Measurements from ENCODE around the gene APBB1IP.
"Not testable (repeated sequence)": the region's sequence is repeated elsewhere in the genome, so short reads cannot be mapped to it uniquely, and the experiment has no call there.

The APBB1IP gene

GRCh38 chr10:26441491-26442214, 3.5 kb downstream of the APBB1IP start:
- DNase-seq: no peak

DNA sequence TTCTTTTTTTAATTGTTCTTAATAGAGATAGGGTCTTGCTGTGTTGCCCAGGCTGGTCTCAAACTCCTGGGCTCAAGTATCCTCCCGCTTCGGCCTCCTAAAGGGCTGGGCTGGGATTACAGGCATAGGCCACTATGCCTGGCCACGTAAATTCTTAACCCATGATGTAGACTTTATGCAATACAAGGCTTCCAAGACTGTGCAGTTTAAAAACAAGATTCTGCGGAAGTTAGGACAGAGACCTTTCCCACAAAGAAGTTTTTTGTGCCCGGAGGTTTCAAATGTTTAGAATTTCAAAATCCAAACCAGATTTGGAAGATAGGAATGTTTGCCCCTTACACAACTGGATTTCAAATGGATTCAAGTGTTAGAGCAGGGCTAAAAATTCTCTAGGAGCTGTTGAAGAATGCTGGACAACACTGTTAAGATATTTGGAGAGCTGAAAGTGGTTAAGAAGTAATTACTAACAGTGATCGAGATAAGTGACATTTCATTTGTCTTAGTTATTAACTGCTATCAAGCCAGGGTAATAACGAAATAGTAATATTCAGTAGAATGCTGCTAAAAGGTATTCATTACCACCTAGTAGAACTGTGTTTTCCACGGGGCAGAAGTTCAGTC, 7.4 kb downstream of the APBB1IP start:
- no peak for DNase-seq

DNA sequence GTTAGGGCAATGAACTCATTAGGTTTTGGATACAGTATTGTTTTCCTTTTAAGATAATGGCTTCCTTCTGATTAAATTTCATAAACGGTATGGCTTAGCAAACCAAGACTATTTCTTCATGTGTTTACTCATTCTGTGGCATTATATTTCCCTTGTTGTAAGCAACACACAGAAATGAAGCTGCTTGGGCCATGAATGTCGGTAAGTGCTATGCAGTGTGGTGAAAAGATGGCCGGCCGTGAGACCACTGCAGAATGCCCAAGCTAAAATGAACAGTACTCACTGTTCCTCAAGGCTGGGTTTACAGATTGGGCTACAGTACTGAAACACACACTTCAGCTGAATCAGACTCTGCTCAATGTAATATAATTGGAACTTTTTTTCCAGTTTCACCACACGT, 8.1 kb downstream of the APBB1IP start:
- DNase-seq: no peak

DNA sequence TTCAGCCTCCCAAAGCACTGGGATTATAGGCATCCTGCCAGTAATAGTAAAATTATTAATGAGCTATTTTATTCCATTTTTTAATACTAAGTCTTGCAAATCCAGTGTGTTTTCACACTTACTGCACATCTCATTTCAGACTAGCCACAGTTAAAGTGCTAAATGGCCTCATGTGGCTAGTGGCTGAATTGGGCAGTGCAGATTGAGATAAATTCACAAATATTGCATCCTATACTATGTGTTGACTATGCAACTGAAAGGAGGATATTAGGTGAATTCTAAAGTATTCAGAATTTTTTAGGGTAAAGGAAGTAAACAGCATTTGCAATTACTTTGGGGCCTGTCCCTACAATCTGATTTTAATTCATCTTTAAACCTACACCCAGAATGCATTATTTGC, 10.2 kb downstream of the APBB1IP start:
- no peak for DNase-seq

DNA sequence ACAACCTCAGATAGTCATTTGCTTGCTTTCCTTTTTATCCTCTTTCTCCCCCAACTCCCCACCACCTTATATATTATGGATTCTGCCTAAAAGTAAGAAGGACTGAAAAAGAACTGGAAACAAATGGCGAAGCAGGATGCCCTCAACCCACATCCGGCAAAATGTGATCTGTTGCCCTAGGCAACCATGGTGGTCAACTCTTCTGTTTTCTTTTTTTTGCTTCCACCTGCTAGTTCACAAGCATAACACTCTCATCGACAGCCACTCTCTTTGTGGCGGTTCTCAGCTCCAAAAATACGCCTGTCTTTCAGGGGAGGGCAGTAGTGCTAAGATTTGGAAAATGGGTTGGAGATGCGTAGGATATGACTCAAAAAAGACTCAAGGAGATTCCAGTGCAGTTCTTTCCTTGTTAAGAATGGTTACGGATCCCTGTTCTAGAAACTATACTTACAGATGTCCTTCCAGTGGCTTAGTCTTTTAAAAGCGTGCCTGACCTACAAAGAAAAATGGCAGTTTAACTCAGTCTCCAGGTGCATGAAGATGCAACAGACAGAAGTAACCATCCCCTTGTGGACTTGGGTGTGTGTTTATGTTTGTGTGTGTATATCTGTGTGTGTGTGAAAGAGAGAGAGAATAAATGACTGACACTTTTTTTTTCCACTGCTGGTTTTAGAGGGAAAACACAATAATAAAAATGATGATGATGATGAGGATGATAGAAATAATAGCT, 10.7 kb downstream of the APBB1IP start:
- no peak for DNase-seq

DNA sequence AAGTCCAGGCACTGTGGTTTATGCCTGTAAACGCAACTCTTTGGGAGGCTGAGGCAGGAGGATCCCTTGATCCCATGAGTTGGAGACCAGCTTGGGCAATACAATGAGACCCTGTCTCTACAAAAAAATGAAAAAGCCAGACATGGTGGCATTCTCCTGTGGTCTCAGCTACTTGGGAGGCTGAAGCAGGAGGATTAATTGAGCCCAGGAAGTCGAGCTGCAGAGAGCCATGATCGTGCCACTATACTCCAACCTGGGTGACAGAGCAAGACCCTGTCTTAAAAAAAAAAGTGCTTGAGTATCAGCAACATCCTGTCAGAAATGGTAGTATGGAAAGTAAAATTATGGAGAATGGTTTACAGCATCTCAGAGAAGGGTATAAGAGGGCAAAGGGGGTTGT, 11.6 kb downstream of the APBB1IP start:
- no peak for DNase-seq

GRCh38 chr10:26451903-26452302, 13.8 kb downstream of the APBB1IP start:
- DNase-seq: no peak

DNA sequence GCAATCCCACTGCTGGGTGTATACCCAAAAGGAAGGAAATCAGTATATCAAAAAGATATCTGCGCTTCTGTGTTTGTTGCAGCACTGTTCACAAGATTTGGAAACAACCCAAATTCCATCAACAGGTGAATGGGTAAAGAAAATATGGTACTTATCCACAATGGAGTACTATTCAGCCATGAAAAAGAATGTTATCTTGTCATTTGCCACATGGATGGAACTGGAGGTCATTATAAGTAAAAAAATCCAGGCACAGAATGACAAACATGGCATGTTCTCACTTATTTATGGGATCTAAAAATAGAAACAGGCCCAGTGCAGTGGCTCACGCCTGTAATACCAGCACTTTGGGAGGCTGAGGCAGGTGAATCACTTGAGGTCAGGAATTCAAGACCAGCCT, 15.7 kb downstream of the APBB1IP start:
- DNase-seq: no peak

DNA sequence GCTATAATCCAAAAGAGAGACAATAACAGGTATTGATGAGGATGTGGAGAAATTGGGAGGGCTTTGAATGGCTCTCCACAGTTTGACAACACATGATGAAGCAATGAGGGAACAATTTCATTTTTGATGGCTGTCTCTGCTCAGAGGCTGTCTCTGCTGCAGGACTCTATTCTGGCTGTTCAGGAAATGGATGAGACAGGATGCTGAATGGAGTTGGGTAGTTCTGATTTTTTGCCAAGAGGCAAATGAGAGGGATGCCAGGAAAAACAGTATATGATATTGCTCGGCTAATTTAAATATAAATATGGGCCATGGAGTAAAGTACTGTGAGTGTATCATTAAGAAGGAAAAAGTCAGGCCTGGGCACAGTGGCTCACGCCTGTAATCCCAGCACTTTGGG, 16.8 kb downstream of the APBB1IP start:
- no peak for DNase-seq

DNA sequence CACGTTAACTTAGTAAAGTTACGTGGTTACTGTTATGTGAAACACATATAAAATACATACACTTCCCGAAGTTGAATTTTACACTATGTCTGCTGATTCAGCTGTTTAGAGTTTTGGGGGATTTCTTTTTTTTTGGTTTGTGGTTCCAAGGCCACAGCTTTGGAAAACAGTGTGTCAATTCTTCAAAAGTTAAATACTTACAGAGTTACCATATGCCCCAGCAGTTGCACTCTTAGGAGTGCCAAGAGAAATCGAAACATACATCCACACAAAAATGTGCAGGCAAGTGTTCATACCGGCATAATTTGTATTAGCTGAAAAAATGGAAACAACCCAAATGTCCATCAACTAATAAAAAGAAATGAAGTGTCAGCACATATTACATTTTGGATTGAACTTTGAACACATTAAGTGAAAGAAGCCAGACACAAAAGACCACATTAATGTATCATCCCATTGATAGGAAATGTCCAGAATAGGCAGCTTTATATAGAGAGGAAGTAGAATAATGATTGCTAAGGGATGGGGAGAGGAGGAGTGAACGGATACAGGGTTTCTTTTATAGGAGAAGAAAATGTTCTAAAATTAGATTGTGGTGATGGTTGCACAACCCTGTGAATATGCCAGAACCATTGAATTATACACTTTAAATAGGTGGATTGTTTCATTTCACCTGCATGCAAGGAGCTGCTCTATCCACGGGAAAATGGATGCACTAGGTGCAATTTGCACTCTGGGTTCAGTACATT, 17.6 kb downstream of the APBB1IP start:
- DNase-seq: no peak

- no peak for DNase-seq
Measured at GRCh38 chr10:26457088-26457487, 18.9 kb downstream of the APBB1IP start.

- no peak for DNase-seq
Measured at GRCh38 chr10:26460736-26461135, 22.6 kb downstream of the APBB1IP start.

GRCh38 chr10:26463986-26464385, 25.8 kb downstream of the APBB1IP start:
- no peak for DNase-seq

DNA sequence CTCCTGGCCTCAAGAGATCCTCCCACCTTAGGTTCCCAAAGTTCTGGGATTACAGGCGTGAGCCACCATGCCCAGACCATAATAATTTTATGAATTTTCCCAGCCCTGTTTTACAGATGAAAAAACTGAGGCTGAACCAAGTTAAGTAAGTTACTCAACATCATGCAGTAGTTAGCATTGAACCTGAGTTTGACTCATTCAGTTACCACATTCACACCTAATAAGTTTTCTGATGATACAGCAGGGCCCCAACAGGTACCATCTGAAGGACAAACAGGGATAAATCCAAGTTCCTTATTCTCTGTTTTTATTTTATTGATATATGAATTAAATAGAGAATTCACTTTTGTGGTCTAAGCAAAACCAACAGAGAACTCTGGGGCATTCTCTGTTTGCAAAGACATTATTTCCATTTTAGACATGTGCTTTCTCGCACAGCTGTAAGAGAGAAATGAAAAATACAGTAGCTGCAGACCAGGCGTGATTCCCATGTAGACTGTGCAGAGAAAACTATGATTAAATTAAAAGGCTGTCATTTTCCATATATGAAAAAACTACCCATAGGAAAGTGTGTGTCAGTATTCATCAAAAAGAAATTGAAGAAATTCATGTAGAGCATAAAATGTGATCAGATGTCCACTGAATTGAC, 26.6 kb downstream of the APBB1IP start:
- no peak for DNase-seq

DNA sequence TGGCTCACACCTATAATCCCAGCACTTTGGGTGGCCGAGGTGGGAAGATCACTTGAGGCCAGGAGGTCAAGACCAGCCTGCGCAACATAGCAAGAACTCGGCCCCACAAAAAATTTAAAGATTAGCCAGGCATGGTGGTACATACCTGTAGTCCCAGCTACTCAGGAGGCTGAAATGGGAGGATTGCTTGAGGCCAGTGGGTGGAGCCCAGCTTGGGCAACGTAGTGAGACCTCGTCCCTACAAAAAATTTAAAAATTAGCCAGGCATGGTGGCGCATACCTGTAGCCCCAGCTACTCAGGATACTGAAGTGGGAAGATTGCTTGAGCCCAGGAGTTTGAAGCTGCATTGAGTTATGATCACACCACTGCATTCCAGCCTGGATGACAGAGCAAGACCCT, 28.4 kb downstream of the APBB1IP start:
- not testable (repeated sequence) for DNase-seq

DNA sequence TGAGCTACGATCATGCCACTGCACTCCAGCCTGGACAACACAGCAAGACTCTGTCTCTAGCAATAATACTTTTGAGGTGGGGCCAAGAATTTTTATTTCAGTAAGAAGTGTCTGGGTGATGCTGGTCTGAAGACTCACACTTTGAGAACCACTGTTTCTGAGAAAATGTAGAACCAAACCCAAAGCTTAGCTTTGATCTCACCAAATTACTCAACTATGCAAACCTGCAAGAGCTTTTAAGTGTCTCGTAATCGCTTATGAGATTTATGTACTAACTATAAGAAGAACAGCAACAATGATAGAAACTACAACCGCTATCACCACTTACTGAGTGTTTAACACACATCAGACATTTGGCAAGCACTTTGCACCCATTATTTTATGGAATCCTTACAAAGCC, 29.5 kb downstream of the APBB1IP start:
- no peak for DNase-seq

GRCh38 chr10:26468291-26468690, 30.1 kb downstream of the APBB1IP start:
- DNase-seq: no peak

- DNase-seq: no peak
Measured at GRCh38 chr10:26468700-26469099, 30.6 kb downstream of the APBB1IP start.

- DNase-seq: no peak
Measured at GRCh38 chr10:26472492-26472778, 34.3 kb downstream of the APBB1IP start.

DNA sequence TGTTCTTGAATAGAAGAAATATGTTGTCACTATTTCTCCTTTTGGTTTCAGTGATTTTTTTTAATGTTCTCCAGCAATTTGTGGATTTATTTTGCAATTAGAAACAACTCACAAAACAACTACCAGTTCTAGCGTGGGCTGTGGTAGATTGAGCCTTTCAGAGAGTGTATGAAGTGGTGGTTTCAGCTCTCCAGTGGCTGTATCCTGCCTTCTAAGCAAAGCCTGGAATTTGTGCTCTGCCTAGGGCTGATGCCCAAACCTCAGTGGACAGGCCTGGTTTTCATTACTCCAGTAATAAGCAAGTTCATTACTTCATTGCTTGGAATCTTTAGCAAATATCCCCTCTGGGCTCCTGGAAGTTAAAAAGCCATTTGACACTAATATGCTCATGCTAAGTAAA, 35.9 kb downstream of the APBB1IP start:
- no peak for DNase-seq

DNA sequence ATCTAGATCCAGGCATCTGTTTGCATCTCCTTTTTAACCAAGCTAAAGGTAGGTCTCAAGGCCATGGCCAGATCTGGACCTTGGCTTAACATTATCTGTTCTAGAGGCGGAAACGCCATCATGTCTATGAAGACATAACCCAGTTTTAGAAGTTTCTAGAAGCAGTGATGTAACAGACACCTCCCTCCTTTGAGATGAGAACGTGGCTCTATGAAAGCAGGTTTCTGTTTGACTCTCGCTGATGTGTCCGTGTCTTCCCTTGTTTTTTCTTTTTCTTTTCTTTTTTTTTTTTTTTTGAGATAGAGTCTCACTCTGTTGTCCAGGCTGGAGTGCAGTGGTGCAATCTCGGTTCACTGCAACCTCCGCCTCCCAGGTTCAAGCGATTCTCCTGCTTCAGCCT, 36.7 kb downstream of the APBB1IP start:
- DNase-seq: not testable (repeated sequence)

DNA sequence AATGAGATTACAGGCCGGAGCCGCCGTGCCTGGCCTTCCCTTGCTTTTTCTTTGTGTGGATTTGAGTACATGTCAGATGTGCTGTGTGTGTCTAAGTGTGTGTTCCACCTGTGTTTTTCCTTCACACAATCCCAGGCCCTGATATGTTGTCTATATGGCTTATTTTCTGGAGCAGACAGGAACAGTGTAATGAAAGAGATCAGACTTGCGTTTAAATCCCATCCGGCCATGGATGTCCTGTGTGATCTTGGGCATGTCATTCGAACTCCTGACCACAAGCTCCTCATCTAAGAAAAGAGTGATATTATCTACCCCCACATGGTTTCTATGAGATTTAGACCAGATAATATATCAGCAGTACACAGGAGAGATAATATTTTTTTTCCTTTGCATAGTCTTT, 37.2 kb downstream of the APBB1IP start:
- no peak for DNase-seq

DNA sequence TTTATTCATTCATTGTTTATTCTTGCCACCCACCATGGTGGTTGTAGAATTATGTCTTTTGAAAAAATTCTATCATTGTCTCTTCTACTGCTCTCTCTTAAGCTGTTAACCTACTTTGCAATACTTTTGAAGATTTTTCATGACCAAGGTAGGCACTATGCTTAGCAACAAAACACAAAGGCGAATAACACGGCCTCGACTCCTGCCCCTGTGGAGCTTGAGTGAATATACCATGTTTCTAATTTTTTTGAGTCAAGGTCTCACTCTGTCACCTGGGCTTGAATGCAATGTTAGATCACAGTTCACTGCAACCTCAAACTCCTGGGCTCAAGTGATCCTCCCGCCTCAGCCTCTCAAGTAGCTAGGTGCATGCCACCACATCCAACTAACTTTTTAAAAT, 39.4 kb downstream of the APBB1IP start:
- no peak for DNase-seq

Data from NCI-H446 treated with DMSO at 0.1 percent for 48 hours (cell line).